ENCODE measurements around the gene B3GALT5. TPM values are rescaled to one million over a fixed set of nuclear protein-coding genes. Genes with fewer than 3 reads are reported as not detected.
"Not testable (repeated sequence)": the region's sequence is repeated elsewhere in the genome, so short reads cannot be mapped to it uniquely, and the experiment has no call there.

Gene B3GALT5
- total RNA-seq, 2 donors from 2014 or later, result 2.5 to 6.1 TPM

DNA sequence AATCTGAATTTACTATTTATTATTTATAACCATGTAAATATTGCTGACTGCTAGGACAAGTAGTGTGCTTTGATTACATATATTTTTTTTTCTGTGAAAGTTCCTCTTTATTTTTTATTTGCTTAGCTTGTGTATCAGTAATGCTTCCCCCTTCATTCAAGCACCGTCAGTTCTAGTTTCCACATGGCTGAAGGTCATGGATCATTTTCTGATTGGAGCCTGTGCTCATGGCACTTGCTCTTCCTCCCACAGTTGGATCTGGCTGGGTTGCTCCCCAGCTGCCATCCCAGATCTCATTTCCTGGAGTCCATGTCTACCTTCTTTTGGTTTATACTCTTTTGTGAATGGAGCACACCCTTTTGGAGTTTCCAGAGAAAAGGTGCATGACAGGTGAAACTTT lies 75.3 kb downstream of the B3GALT5 start:
- Histone ChIP-seq H3K36me3 (ENCODE audit: control insufficient read depth, insufficient read depth, low read length) (no peaks in the 10 kb centered on the region), H3K27me3 (ENCODE audit: control insufficient read depth, insufficient read depth, low read length, poor library complexity, severe bottlenecking) (no peaks in the 10 kb centered on the region), H3K9ac (ENCODE audit: extremely low read depth, low read length, poor library complexity, severe bottlenecking) (no peak overlapping the region), H3K4me3 (ENCODE audit: low read length) (no peak overlapping the region), H3K27ac (ENCODE audit: low read depth, low read length) (no peak overlapping the region), H3K4me1 (ENCODE audit: control insufficient read depth, insufficient read depth, low read length) (no peaks in the 10 kb centered on the region), H3K9me3 (ENCODE audit: control insufficient read depth, low read length) (peaks cover 8% of the 10 kb centered on the region)
- H3K4me3 Mint-ChIP-seq, result no peak overlapping the region
- no peaks in the 10 kb centered on the region for H3K27me3 Mint-ChIP-seq (ENCODE audit: insufficient read depth)
- H3K9me3 Mint-ChIP-seq, result peaks cover 10% of the 10 kb centered on the region
- no peaks in the 10 kb centered on the region for H3K36me3 Mint-ChIP-seq (ENCODE audit: low read depth)
- H3K27ac Mint-ChIP-seq, result no peak overlapping the region
- DNase-seq, result peak; percentile 7
- H3K4me1 Mint-ChIP-seq, result peaks cover 13% of the 10 kb centered on the region
- WGBS, 2 experiments (ENCODE audit: insufficient coverage in 1 of 2, insufficient read length in 1 of 2), result 91 to 100% methylated on average over 1 of the region's 1 CpG
- TF ChIP-seq, protein P1, sequence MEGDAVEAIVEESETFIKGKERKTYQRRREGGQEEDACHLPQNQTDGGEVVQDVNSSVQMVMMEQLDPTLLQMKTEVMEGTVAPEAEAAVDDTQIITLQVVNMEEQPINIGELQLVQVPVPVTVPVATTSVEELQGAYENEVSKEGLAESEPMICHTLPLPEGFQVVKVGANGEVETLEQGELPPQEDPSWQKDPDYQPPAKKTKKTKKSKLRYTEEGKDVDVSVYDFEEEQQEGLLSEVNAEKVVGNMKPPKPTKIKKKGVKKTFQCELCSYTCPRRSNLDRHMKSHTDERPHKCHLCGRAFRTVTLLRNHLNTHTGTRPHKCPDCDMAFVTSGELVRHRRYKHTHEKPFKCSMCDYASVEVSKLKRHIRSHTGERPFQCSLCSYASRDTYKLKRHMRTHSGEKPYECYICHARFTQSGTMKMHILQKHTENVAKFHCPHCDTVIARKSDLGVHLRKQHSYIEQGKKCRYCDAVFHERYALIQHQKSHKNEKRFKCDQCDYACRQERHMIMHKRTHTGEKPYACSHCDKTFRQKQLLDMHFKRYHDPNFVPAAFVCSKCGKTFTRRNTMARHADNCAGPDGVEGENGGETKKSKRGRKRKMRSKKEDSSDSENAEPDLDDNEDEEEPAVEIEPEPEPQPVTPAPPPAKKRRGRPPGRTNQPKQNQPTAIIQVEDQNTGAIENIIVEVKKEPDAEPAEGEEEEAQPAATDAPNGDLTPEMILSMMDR (conservative IDR thresholded peaks at IDR 0.05), result no peak

DNA sequence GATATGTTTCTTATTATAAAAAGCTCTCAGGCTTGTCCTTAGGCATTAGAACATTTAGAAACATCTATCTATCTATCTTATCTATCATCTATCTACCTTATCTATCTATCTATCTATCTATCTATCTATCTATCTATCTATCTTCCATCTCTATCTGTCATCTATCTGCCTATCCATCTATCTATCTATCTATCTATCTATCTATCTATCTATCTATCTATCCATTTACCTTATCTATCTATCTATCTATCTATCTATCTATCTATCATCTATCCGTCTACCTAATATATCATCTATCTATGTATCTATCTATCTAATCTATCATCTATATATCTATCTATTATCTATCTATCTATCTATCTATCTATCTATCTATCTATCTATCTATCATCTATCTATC lies 77.1 kb downstream of the B3GALT5 start:
- not testable (repeated sequence) for DNase-seq; H3K4me1 ChIP-seq (ENCODE audit: control insufficient read depth, insufficient read depth, low read length); H3K9me3 Mint-ChIP-seq; H3K9ac ChIP-seq (ENCODE audit: extremely low read depth, low read length, poor library complexity, severe bottlenecking); H3K9me3 ChIP-seq (ENCODE audit: control insufficient read depth, low read length); H3K36me3 Mint-ChIP-seq (ENCODE audit: low read depth); H3K4me3 ChIP-seq (ENCODE audit: low read length); H3K4me3 Mint-ChIP-seq; H3K27ac ChIP-seq (ENCODE audit: low read depth, low read length); H3K27me3 ChIP-seq (ENCODE audit: control insufficient read depth, insufficient read depth, low read length, poor library complexity, severe bottlenecking); H3K27ac Mint-ChIP-seq; H3K27me3 Mint-ChIP-seq (ENCODE audit: insufficient read depth); H3K36me3 ChIP-seq (ENCODE audit: control insufficient read depth, insufficient read depth, low read length)
- H3K4me1 Mint-ChIP-seq, result peaks cover 13% of the 10 kb centered on the region
- 85 to 92% methylated on average over 1 of the region's 1 CpG for WGBS, 2 experiments (ENCODE audit: insufficient coverage in 1 of 2, insufficient read length in 1 of 2)

DNA sequence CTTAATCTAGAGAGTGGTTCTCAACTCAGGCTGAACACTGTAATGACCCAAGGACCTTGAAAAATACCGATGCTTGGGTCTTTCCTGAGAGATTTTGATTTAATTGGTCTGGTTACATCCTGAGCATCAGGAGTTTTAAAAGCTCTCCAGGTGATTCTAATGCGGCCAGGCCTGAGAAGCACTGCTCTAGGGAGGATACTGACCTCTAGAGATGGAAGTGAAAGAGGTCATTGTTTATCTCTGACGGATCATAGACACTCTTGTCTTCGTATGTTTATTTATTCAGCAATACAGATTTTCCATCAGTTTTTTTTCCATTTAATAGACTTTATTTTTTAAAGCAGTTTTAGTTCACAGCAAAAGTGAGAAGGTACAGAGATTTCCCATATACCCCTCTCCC lies 77.7 kb downstream of the B3GALT5 start:
- H3K4me1 Mint-ChIP-seq, result peaks cover 13% of the 10 kb centered on the region
- Histone ChIP-seq H3K9me3 (ENCODE audit: control insufficient read depth, low read length) (no peaks in the 10 kb centered on the region), H3K36me3 (ENCODE audit: control insufficient read depth, insufficient read depth, low read length) (no peaks in the 10 kb centered on the region), H3K27me3 (ENCODE audit: control insufficient read depth, insufficient read depth, low read length, poor library complexity, severe bottlenecking) (no peaks in the 10 kb centered on the region), H3K4me1 (ENCODE audit: control insufficient read depth, insufficient read depth, low read length) (no peaks in the 10 kb centered on the region), H3K4me3 (ENCODE audit: low read length) (no peak overlapping the region), H3K9ac (ENCODE audit: extremely low read depth, low read length, poor library complexity, severe bottlenecking) (no peak overlapping the region), H3K27ac (ENCODE audit: low read depth, low read length) (no peak overlapping the region)
- TF ChIP-seq, protein P1 (conservative IDR thresholded peaks at IDR 0.05), result peak; percentile 50
- H3K27me3 Mint-ChIP-seq (ENCODE audit: insufficient read depth), result no peaks in the 10 kb centered on the region
- WGBS, 2 experiments (ENCODE audit: insufficient coverage in 1 of 2, insufficient read length in 1 of 2), result 75 to 87% methylated on average over 4 of the region's 4 CpGs
- H3K4me3 Mint-ChIP-seq, result no peak overlapping the region
- no peaks in the 10 kb centered on the region for H3K9me3 Mint-ChIP-seq
- DNase-seq, result peak; percentile 39
- H3K36me3 Mint-ChIP-seq (ENCODE audit: low read depth), result no peaks in the 10 kb centered on the region
- H3K27ac Mint-ChIP-seq, result no peak overlapping the region

GRCh38 chr21:39694750-39695149 lies 82.0 kb downstream of the B3GALT5 start:
- Histone ChIP-seq H3K9ac (ENCODE audit: extremely low read depth, low read length, poor library complexity, severe bottlenecking) (no peak overlapping the region), H3K27ac (ENCODE audit: low read depth, low read length) (no peak overlapping the region), H3K36me3 (ENCODE audit: control insufficient read depth, insufficient read depth, low read length) (no peaks in the 10 kb centered on the region), H3K27me3 (ENCODE audit: control insufficient read depth, insufficient read depth, low read length, poor library complexity, severe bottlenecking) (no peaks in the 10 kb centered on the region), H3K4me3 (ENCODE audit: low read length) (no peak overlapping the region), H3K9me3 (ENCODE audit: control insufficient read depth, low read length) (no peaks in the 10 kb centered on the region), H3K4me1 (ENCODE audit: control insufficient read depth, insufficient read depth, low read length) (no peaks in the 10 kb centered on the region)
- H3K9me3 Mint-ChIP-seq, result no peaks in the 10 kb centered on the region
- no peaks in the 10 kb centered on the region for H3K27me3 Mint-ChIP-seq (ENCODE audit: insufficient read depth)
- no peak overlapping the region for H3K27ac Mint-ChIP-seq
- H3K4me1 Mint-ChIP-seq, result peaks cover 8% of the 10 kb centered on the region
- TF ChIP-seq, protein P1 (conservative IDR thresholded peaks at IDR 0.05), result no peak
- H3K4me3 Mint-ChIP-seq, result no peak overlapping the region
- peak; percentile 2 for DNase-seq
- WGBS, 2 experiments (ENCODE audit: insufficient coverage in 1 of 2, insufficient read length in 1 of 2), result 81 to 92% methylated on average over 3 to 5 of the region's 5 CpGs
- no peaks in the 10 kb centered on the region for H3K36me3 Mint-ChIP-seq (ENCODE audit: low read depth)

All from endodermal cell (in vitro differentiated cells).